ENCODE measurements around the gene SHROOM3.

SHROOM3 gene

DNA sequence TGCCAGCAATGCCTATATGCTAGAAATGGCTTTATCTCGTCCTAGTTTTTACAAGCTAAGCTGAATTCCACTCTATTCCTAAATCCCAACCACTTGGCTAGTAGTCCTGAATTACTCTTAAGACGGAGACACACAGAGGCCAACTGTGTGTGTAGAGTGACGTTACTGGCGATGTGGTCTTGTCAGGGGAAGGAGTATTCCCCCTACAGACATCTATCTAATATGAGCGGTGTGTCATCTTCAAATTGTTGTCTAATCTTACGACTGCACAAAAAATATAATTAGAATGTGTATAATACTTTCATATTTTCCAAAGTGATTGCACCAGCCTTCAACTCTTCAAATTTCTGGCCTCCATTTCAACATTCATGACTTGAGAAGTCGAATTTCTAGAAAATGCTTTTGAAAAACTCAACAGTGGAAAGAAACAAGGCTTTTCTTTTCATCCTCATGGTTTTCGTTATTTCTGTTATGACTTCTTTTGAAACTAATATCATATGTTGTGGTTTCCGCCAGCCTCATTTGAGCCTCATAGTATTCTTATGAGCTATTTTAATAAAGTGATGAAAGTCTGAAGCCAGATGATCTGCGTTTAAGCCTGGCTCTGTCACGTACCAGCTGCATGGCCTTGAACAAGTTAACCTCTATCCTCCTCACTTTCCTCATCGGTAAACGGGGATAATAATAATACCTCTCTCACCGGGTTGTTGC is 330.6 kb downstream of the SHROOM3 start:
- Histone ChIP-seq H3K36me3 (ENCODE audit: control insufficient read depth, insufficient read depth, low read length) (peaks cover 38% of the 10 kb centered on the region), H3K27me3 (ENCODE audit: control insufficient read depth, insufficient read depth, low read length) (no peaks in the 10 kb centered on the region), H3K9me3 (ENCODE audit: control insufficient read depth, insufficient read depth, low read depth, low read length) (no peaks in the 10 kb centered on the region), H3K9ac (ENCODE audit: low read length) (no peak overlapping the region), H3K4me3 (ENCODE audit: low read depth, low read length) (no peak overlapping the region), H3K27ac (ENCODE audit: low read depth, low read length) (no peak overlapping the region), H3K4me1 (ENCODE audit: control insufficient read depth, insufficient read depth, low read length) (peaks cover 5% of the 10 kb centered on the region; the same call in 1 of the 2 replicates)

DNA sequence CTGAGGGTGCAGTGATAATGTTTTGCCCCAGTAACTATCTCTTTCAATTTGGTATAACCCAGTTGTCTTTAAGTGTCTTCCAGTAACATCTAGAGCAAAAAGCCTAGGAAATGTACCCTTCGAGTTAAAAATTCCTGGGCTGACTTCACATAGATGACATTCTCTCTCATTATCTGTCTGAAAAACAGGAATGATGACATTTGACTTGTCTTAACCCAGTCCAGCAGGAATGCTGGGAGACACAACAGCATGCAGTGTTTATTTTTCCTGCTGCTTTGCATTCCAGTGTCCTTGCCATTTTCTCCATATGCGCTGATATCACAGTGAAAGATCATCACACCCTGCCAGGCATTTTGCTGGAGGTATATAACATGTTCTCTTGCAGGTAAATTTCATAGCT is 333.0 kb downstream of the SHROOM3 start:
- no peak overlapping the region for H3K9ac ChIP-seq (ENCODE audit: low read length)
- H3K4me1 ChIP-seq (ENCODE audit: control insufficient read depth, insufficient read depth, low read length) = peaks cover 5% of the 10 kb centered on the region; the same call in 1 of the 2 replicates
- H3K27me3 ChIP-seq (ENCODE audit: control insufficient read depth, insufficient read depth, low read length) = no peaks in the 10 kb centered on the region
- no peak overlapping the region for H3K4me3 ChIP-seq (ENCODE audit: low read depth, low read length)
- peaks cover 39% of the 10 kb centered on the region for H3K36me3 ChIP-seq (ENCODE audit: control insufficient read depth, insufficient read depth, low read length)
- H3K27ac ChIP-seq (ENCODE audit: low read depth, low read length) = no peak overlapping the region
- H3K9me3 ChIP-seq (ENCODE audit: control insufficient read depth, insufficient read depth, low read depth, low read length) = no peaks in the 10 kb centered on the region

DNA sequence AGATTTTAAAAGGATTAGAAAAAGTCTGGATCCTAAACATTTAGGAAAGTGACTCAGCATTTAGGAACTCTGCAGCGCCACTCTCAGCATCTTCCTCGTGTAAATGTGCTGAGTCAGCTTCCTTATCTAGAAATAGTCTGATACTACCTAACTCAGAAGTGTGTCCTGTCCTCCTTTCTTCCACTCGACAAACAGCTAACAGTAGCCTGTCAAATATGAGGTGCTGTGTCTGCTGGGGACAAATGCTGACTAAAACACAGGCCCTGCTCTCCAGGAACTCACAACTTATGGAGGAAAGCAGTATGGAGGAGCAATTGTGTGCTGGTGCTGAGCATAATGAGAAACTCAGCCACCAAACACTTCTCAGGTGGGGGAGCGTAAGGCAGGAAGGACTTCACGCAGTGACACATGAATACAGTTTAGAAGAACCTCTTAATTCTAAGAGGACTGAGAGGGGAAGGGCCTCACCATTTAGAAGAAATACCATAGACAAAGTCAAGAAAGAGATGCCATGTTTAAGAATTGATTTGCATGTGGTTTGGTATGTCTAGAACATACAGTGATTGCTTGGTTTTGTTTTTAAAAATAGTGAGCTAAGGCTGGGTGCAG is 337.6 kb downstream of the SHROOM3 start:
- peaks cover 45% of the 10 kb centered on the region for H3K36me3 ChIP-seq (ENCODE audit: control insufficient read depth, insufficient read depth, low read length)
- no peak overlapping the region for H3K9ac ChIP-seq (ENCODE audit: low read length)
- H3K27ac ChIP-seq (ENCODE audit: low read depth, low read length) = no peak overlapping the region
- no peak overlapping the region for H3K4me3 ChIP-seq (ENCODE audit: low read depth, low read length)
- no peaks in the 10 kb centered on the region for H3K27me3 ChIP-seq (ENCODE audit: control insufficient read depth, insufficient read depth, low read length)
- no peaks in the 10 kb centered on the region for H3K4me1 ChIP-seq (ENCODE audit: control insufficient read depth, insufficient read depth, low read length)
- no peaks in the 10 kb centered on the region for H3K9me3 ChIP-seq (ENCODE audit: control insufficient read depth, insufficient read depth, low read depth, low read length)

DNA sequence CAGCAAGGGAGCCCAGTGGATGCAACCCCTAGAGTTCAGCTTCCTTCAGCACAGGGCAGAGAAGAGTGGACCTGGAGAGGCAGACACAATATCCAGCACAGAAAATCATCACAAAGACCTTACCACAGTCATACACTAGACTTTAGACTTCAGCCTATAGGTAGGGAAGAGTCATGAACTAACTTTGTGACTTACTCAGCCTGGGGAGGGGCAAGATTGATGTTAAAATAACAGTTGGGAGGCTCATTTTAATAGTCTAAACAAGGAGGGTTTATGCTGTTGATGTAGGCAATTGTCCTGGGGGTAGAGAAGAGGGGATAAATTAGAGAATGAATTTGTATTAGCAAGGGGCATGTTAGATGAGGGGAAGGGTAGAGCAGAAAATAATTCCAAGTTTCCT is 338.7 kb downstream of the SHROOM3 start:
- H3K4me1 ChIP-seq (ENCODE audit: control insufficient read depth, insufficient read depth, low read length) = no peaks in the 10 kb centered on the region
- H3K4me3 ChIP-seq (ENCODE audit: low read depth, low read length) = no peak overlapping the region
- no peaks in the 10 kb centered on the region for H3K27me3 ChIP-seq (ENCODE audit: control insufficient read depth, insufficient read depth, low read length)
- H3K27ac ChIP-seq (ENCODE audit: low read depth, low read length) = no peak overlapping the region
- H3K9me3 ChIP-seq (ENCODE audit: control insufficient read depth, insufficient read depth, low read depth, low read length) = no peaks in the 10 kb centered on the region
- peaks cover 46% of the 10 kb centered on the region for H3K36me3 ChIP-seq (ENCODE audit: control insufficient read depth, insufficient read depth, low read length)
- no peak overlapping the region for H3K9ac ChIP-seq (ENCODE audit: low read length)

DNA sequence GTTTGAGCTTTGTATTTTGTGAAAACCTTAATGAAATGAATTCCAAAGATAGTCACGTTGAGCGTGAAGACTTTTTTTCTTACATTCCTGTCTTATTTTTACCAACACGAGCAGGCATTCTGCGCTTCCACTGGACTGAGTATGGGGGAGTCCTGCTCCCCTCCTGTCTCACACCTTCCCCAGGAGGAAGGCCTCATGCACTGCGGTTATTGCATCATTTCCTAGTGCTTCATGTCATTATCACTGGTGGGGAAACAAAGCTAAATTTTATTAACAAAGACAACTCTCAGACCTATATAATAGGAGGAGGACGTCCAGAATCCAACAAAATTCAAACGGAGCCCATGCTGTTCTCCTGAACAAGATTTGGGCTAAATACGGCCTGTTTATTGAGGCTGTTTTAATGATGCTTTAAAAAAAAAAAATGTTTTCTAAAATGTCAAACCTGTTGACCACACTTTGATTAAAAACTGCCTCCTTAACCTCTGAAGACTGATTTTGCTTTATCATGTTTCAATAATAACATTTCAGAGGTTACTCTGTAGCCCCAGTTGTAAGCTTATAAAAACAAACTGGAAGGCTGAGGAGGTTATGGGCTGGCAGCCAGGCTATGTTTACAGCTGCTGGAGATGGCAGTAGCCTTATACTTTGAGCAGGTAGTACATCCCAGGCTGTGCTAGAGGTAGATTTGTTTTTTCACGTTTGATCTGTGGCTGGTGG is 344.9 kb downstream of the SHROOM3 start:
- no peak overlapping the region; the same call in 1 of the 2 replicates for H3K27ac ChIP-seq (ENCODE audit: low read depth, low read length)
- H3K9me3 ChIP-seq (ENCODE audit: control insufficient read depth, insufficient read depth, low read depth, low read length) = no peaks in the 10 kb centered on the region
- H3K4me1 ChIP-seq (ENCODE audit: control insufficient read depth, insufficient read depth, low read length) = peaks cover 32% of the 10 kb centered on the region
- no peak overlapping the region for H3K9ac ChIP-seq (ENCODE audit: low read length)
- H3K4me3 ChIP-seq (ENCODE audit: low read depth, low read length) = no peak overlapping the region
- H3K27me3 ChIP-seq (ENCODE audit: control insufficient read depth, insufficient read depth, low read length) = no peaks in the 10 kb centered on the region
- H3K36me3 ChIP-seq (ENCODE audit: control insufficient read depth, insufficient read depth, low read length) = peaks cover 30% of the 10 kb centered on the region

DNA sequence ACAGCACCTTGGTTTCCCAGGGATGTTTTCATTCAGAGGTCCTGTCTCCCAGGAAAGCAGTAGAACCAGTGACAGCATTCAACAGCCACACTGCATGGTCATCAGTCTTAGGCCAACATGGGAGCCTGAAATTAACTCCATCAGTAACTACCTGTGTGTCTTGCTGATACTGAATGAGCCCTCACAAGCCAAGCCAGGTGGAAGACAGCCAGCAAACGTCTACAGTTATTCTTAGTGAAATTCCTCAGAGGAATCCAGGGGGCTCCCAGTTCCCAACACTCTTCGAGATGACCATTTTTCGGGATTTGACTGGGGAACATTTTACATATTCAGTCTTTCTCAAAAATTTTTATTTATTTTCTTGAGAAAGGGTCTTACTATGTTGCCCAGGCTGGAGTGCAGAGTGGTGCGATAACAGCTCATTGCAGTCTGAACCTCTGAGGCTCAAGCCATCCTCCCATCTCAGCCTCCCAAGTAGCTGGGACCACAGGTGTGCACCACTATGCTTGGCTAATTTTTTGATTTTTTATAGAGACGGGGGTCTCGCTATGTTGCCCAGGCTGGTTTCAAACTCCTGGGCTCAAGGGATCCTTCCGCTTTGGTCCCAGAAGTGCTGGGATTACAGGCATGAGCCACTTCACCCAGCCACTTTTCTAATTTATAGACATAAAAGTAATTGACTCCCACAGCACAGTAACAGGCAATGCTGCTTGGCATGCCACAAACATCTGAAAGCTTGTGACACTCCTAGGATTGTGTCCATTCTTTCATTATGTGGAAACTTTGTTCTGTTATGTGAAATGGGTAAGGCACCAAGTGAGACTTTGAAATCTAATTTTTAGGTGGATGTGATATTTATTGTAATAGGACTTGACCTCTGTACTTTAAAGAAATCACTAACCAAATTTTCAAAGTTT is 346.0 kb downstream of the SHROOM3 start:
- H3K27me3 ChIP-seq (ENCODE audit: control insufficient read depth, insufficient read depth, low read length) = no peaks in the 10 kb centered on the region
- peak overlapping the region; percentile 79 for H3K27ac ChIP-seq (ENCODE audit: low read depth, low read length)
- H3K9ac ChIP-seq (ENCODE audit: low read length) = no peak overlapping the region
- no peaks in the 10 kb centered on the region for H3K9me3 ChIP-seq (ENCODE audit: control insufficient read depth, insufficient read depth, low read depth, low read length)
- H3K36me3 ChIP-seq (ENCODE audit: control insufficient read depth, insufficient read depth, low read length) = peaks cover 26% of the 10 kb centered on the region
- no peak overlapping the region for H3K4me3 ChIP-seq (ENCODE audit: low read depth, low read length)
- H3K4me1 ChIP-seq (ENCODE audit: control insufficient read depth, insufficient read depth, low read length) = peaks cover 32% of the 10 kb centered on the region

DNA sequence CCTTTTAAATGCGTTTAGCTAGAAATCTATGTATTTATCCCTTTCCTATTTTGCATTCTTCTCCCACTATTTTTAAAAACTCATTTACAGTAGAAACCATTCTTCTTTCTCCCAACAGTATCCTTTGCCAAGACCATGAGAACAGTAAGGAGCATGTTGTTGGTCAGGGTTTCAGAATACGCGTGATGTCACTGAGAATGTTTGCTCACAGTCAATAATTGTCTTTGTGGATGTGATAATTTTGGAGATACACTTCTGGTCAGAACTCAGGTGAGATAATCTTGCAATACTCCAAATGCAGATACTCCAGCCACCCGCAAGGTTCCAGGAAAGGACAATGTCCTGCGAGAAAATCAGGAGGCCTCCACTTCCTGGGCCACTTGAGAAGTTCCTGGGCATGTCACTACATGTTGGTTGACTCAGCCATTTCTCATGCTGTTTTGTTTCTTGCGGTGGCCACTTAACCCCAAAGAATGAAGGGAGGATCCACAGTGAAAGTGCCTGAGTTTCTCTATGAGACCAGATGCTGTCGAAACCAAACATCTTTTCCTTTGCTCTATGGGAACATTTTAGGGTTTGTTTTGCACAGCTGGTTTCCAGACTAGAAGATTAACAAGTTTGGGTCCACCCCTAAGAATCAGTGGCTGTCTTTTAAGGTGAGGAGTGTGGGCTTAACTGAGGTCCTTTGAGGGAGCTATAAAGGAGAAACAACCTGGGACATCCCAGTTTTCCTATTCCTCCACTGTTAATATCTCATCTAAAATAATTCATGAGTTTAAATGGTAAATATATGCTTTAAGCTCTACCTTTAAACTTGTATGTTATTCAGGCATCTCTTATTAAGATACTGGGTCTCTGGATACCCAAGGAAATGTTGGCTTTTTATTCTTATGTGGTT is 346.9 kb downstream of the SHROOM3 start:
- Histone ChIP-seq H3K27ac (ENCODE audit: low read depth, low read length) (peak overlapping the region; percentile 79), H3K9me3 (ENCODE audit: control insufficient read depth, insufficient read depth, low read depth, low read length) (no peaks in the 10 kb centered on the region), H3K27me3 (ENCODE audit: control insufficient read depth, insufficient read depth, low read length) (no peaks in the 10 kb centered on the region), H3K4me1 (ENCODE audit: control insufficient read depth, insufficient read depth, low read length) (peaks cover 32% of the 10 kb centered on the region), H3K9ac (ENCODE audit: low read length) (peak overlapping the region; percentile 14), H3K36me3 (ENCODE audit: control insufficient read depth, insufficient read depth, low read length) (peaks cover 26% of the 10 kb centered on the region), H3K4me3 (ENCODE audit: low read depth, low read length) (no peak overlapping the region)

DNA sequence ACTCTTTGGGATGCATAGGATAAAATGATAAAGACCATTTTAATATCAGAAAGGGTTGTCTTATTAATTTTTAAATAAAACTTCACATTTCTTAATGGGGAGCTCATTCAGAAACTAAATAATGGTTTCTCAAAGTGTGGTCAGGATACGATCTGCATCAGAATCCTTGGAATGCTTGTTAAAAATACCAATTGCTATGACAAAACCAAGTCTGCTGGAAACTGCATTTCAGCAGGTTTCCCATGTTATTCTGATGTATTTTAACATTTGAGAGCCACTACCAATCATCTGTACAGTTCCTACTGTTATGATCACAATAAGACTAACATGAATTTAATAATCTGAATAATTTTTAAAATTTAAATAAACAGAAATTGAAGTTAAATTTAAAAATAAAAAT is 347.8 kb downstream of the SHROOM3 start:
- Histone ChIP-seq H3K36me3 (ENCODE audit: control insufficient read depth, insufficient read depth, low read length) (peaks cover 26% of the 10 kb centered on the region), H3K27me3 (ENCODE audit: control insufficient read depth, insufficient read depth, low read length) (no peaks in the 10 kb centered on the region), H3K27ac (ENCODE audit: low read depth, low read length) (peak overlapping the region; percentile 79), H3K9ac (ENCODE audit: low read length) (no peak overlapping the region), H3K4me1 (ENCODE audit: control insufficient read depth, insufficient read depth, low read length) (peaks cover 32% of the 10 kb centered on the region), H3K4me3 (ENCODE audit: low read depth, low read length) (no peak overlapping the region), H3K9me3 (ENCODE audit: control insufficient read depth, insufficient read depth, low read depth, low read length) (no peaks in the 10 kb centered on the region)

DNA sequence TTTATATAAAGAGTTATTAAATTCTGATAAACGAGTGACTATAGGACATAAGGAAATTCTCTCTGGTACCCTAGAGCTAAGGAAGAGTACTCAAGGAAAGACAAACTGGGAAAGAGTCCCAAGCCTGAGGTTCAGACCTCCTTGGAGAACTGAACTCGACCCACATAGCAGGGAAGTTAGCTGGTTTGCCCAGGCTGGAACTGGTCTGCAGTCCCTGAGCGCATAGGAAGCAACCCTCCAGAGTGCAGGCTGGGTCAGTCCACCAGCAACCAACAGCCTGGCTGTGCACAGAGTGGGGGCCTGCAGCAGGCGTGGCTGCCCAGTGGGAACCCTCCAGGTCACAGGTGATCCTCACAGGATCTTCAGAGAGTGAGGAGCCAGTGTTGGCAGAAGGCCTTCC is 348.8 kb downstream of the SHROOM3 start:
- Histone ChIP-seq H3K27ac (ENCODE audit: low read depth, low read length) (no peak overlapping the region), H3K4me1 (ENCODE audit: control insufficient read depth, insufficient read depth, low read length) (peaks cover 32% of the 10 kb centered on the region), H3K9ac (ENCODE audit: low read length) (no peak overlapping the region), H3K9me3 (ENCODE audit: control insufficient read depth, insufficient read depth, low read depth, low read length) (no peaks in the 10 kb centered on the region), H3K27me3 (ENCODE audit: control insufficient read depth, insufficient read depth, low read length) (no peaks in the 10 kb centered on the region), H3K4me3 (ENCODE audit: low read depth, low read length) (no peak overlapping the region), H3K36me3 (ENCODE audit: control insufficient read depth, insufficient read depth, low read length) (peaks cover 21% of the 10 kb centered on the region)

DNA sequence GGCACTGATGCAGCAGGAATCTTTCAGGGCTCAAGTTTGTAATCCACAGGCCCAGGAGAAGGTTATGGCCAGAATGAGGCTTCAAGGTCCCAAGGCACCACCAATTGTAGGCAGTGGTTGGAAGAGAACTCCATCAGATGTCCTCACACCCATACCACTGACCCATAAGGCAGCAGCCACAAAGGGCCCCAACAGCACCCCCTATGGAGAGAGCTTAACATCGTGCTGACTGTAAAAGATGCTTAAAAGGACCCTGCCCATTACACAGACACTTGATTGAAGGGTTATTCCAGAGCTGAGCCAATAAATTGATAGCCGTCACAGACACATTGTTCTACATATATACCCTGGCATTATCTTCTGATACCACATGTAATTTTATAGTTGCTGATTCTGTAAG is 349.2 kb downstream of the SHROOM3 start:
- no peak overlapping the region for H3K9ac ChIP-seq (ENCODE audit: low read length)
- H3K36me3 ChIP-seq (ENCODE audit: control insufficient read depth, insufficient read depth, low read length) = peaks cover 17% of the 10 kb centered on the region
- no peak overlapping the region for H3K27ac ChIP-seq (ENCODE audit: low read depth, low read length)
- H3K9me3 ChIP-seq (ENCODE audit: control insufficient read depth, insufficient read depth, low read depth, low read length) = no peaks in the 10 kb centered on the region
- H3K4me3 ChIP-seq (ENCODE audit: low read depth, low read length) = no peak overlapping the region
- no peaks in the 10 kb centered on the region for H3K27me3 ChIP-seq (ENCODE audit: control insufficient read depth, insufficient read depth, low read length)
- H3K4me1 ChIP-seq (ENCODE audit: control insufficient read depth, insufficient read depth, low read length) = peaks cover 32% of the 10 kb centered on the region

Data from HUES6 (cell line).